Brain microvascular endothelial cell (primary cell): ENCODE results near the gene EFCAB5.

Experiments
- DNase-seq: peaks from one replicate; pipeline ENCODE4 v3.0.0-alpha.2; 2020
- H3K27ac ChIP-seq: fragments of 250-450 bp; sonication (Bioruptor Pico); 2 replicates; pipeline ENCODE4 v1.5.1; 2020; ENCODE audit warnings: mild to moderate bottlenecking, moderate library complexity
- H3K27me3 ChIP-seq: fragments of 250-450 bp; sonication (Bioruptor Pico); replicated peaks from 2 replicates; pipeline ENCODE4 v1.5.1; 2020; ENCODE audit warnings: mild to moderate bottlenecking
- H3K36me3 ChIP-seq: fragments of 250-450 bp; sonication (Bioruptor Pico); replicated peaks from 2 replicates; pipeline ENCODE4 v1.5.1; 2020; ENCODE audit warnings: mild to moderate bottlenecking
- H3K4me3 ChIP-seq: 2 replicates; pipeline ENCODE4 v1.5.1; 2011; ENCODE audit warnings: low read depth, mild to moderate bottlenecking, control low read depth, low read length, moderate library complexity
- CTCF ChIP-seq: IDR thresholded peaks from 2 replicates; pipeline ENCODE4 v1.5.1; 2011; ENCODE audit warnings: low read depth, mild to moderate bottlenecking, moderate library complexity, low read length, control low read depth, inconsistent platforms; ENCODE audit errors: missing control alignments
- in situ Hi-C: cut with HindIII; loops from 2 replicates; pipeline ENCODE4 v1.10.0; 2017; ENCODE audit warnings: low sequenced_read_pairs, low pct_ligation_motif_present

The EFCAB5 gene

GRCh38 chr17:30095507-30096244, 154.2 kb downstream of the EFCAB5 start:
- DNase-seq = peak; percentile 78
- Histone ChIP-seq H3K4me3 (no peak overlapping the region), H3K27ac (peak overlapping the region; percentile 27), H3K36me3 (no peaks in the 10 kb centered on the region), H3K27me3 (no peaks in the 10 kb centered on the region)
- in situ Hi-C loops = no loop called here
- peak; percentile 64 for TF ChIP-seq CTCF

GRCh38 chr17:30101686-30102390, 160.4 kb downstream of the EFCAB5 start:
- H3K4me3 ChIP-seq = no peak overlapping the region
- in situ Hi-C loops = no loop called here
- DNase-seq = peak; percentile 51
- no peaks in the 10 kb centered on the region for H3K36me3 ChIP-seq
- no peak for TF ChIP-seq CTCF
- no peak overlapping the region for H3K27ac ChIP-seq
- no peaks in the 10 kb centered on the region for H3K27me3 ChIP-seq

- no peak for DNase-seq
- no peak overlapping the region for H3K4me3 ChIP-seq
- no peaks in the 10 kb centered on the region for H3K36me3 ChIP-seq
- no peaks in the 10 kb centered on the region for H3K27me3 ChIP-seq
- in situ Hi-C loops = no loop called here
- no peak overlapping the region for H3K27ac ChIP-seq
- no peak for TF ChIP-seq CTCF
Observed at GRCh38 chr17:30103921-30104320, 162.5 kb downstream of the EFCAB5 start.

- in situ Hi-C loops = no loop called here
- Histone ChIP-seq H3K27ac (peak overlapping the region; percentile 1), H3K27me3 (no peaks in the 10 kb centered on the region), H3K36me3 (no peaks in the 10 kb centered on the region), H3K4me3 (peak overlapping the region; percentile 56)
- peak; percentile 79 for DNase-seq
- peak; percentile 95 for TF ChIP-seq CTCF
Observed at GRCh38 chr17:30104575-30105339, 163.3 kb downstream of the EFCAB5 start.

- no peaks in the 10 kb centered on the region for H3K36me3 ChIP-seq
- H3K4me3 ChIP-seq = no peak overlapping the region
- in situ Hi-C loops = no loop called here
- no peak for TF ChIP-seq CTCF
- no peak overlapping the region for H3K27ac ChIP-seq
- H3K27me3 ChIP-seq = no peaks in the 10 kb centered on the region
- no peak for DNase-seq
Observed at GRCh38 chr17:30112794-30113193, 171.4 kb downstream of the EFCAB5 start.
